Mesenteric fat pad (tissue), 1 donor: ENCODE results near the gene ZIC5. TPM values are rescaled to one million over a fixed set of nuclear protein-coding genes. Genes with fewer than 3 reads are reported as not detected.
A peak's percentile ranks its signal among the peaks of the same experiment; 100 is the strongest.
"Not testable (repeated sequence)": the region's sequence is repeated elsewhere in the genome, so short reads cannot be mapped to it uniquely, and the experiment has no call there.

Experiments
- DNase-seq: peaks from one replicate; pipeline ENCODE4 v3.0.0-alpha.2; 2020; ENCODE audit warnings: low spot score
- total RNA-seq: library from RNA; stranded (reverse); fragmentation: NEBNext Ultra II Directional; extraction: Animal tissue kit (Norgen Biotek cat#: 25700); gene quantifications from one replicate; pipeline ENCODE4 v1.2.1, GENCODE V29; 2021
- donor health status: DM: yes; HTN: yes; CAD: no.

The ZIC5 gene
- total RNA-seq, 1 donor from 2014 or later = not detected

- no peak for DNase-seq
These were observed 10.8 kb downstream of the ZIC5 start for GRCh38 chr13:99960663-99961311.

DNA sequence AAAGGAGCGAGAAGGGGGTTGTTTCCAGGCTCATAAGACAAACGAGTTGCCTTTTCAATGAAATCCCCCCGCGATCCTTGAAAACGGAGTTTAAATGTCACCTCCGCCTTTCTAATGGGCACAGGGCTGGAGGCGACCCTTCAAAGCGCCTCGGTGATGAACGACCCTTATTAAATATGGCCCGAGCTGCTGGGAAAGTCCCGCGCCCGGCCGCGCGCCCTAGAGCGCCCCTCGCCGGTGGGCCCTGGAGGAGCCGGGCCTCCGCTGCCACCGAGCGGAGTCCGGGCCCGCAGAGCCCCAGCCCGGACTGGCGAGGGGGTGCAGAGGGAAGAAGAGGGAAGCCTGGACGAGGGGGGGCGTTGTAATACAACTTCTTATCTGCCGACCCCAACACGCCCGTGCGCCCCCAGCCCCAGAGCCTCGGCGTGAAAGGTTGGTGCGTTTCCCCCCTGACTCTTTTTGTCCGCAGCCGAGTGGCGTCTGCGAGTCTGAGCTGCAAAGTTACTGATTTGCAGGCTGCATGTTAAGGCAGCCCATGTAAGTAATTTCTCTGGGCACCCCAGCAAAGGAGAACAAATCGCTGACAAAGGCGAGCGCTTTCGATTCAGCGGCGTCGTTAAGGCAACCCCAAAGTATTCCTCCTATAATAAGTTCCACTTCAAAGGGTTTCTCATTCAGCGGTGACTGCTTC is 11.9 kb downstream of the ZIC5 start:
- DNase-seq = no peak

- DNase-seq = no peak
These were observed 12.4 kb downstream of the ZIC5 start for GRCh38 chr13:99959127-99959539.

- no peak for DNase-seq
These were observed 13.0 kb downstream of the ZIC5 start for GRCh38 chr13:99958406-99959126.

- no peak for DNase-seq
These were observed 14.9 kb downstream of the ZIC5 start for GRCh38 chr13:99956473-99957349.

GRCh38 chr13:99955747-99956472 is 15.7 kb downstream of the ZIC5 start:
- no peak for DNase-seq

DNA sequence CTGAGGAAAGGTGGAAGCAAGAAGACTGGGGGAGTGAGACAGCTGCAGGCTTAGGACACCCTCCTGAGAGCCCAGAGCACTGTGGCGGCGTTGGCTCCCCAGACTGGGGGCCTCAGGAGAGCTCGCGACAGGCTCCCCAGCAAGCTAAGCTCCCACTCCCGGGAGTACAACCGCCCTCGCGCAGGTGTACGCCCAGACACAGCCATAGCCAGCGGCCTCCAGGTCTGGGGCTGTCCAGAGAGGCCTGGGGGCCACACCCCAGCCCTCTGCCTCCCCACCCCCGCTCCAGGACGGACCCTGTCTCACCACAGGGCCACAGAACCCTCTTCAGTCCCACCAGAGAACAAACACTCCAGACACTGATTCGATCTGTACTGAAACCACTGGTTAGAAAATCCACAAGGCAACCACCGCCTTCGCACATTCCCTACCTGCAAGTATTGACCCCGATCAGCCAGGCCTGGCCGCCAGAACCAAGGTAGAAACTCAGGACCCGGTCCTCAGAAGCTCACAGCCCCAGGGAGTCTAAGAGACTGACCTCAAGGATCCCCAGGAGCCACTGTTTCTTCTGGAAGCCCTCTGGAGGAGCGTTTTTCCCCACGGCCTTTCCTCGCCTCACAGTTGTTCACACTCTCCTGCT is 16.3 kb downstream of the ZIC5 start:
- DNase-seq = no peak

- no peak for DNase-seq
These were observed 18.3 kb downstream of the ZIC5 start for GRCh38 chr13:99953138-99953755.

DNA sequence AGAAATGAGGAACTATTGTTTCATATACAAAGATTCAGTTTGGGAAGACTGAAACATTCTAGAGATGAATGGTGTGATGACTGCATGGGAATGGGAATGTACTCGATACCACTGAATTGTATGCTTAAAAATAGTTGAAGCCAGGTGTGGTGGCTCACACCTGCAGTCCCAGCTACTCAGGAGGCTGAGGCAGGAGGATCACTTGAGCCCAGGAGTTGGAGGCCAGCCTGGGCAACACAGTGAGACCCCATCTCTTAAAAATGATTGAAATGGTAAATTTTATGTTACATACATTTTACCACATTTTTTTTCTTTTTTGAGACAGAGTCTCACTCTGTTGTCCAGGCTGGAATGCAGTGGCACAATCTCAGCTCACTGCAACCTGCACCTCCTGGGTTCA is 19.9 kb downstream of the ZIC5 start:
- DNase-seq = peak; percentile 64

DNA sequence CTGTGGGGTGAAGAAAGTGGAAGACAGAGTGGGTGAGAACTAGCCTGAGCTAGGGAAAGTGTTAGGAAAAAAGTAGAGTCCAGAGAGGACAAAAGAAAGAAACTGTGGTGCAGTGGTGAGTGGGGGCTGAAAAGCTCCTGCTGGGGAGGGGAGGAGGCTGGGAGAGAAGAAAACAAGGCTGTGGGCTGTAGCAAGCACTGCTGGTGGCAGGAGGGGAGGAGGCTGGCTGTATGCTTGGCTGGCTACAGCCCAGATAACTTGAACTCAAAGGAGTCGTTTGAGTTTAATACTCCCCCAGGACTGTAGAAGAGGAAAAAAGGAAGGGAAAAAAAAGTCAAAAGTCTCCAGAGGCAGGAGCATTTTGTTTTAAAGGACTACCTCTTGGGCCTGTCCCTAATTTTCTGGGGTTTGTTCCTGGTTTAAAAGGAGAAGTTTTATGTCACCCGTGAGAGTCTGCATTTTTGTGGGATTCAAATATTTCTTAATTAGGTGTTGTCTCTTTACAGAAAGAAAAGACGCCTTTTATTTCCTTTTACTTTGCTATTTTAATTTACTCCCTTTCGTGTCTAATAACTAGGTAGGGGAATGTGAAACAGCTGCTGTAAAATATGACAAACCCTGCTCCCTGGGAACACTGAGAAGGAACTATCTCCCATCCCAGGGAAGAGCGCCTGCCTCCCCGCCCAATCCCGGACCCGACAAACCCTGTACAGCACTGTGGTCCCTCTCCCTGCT is 21.7 kb downstream of the ZIC5 start:
- DNase-seq = no peak

DNA sequence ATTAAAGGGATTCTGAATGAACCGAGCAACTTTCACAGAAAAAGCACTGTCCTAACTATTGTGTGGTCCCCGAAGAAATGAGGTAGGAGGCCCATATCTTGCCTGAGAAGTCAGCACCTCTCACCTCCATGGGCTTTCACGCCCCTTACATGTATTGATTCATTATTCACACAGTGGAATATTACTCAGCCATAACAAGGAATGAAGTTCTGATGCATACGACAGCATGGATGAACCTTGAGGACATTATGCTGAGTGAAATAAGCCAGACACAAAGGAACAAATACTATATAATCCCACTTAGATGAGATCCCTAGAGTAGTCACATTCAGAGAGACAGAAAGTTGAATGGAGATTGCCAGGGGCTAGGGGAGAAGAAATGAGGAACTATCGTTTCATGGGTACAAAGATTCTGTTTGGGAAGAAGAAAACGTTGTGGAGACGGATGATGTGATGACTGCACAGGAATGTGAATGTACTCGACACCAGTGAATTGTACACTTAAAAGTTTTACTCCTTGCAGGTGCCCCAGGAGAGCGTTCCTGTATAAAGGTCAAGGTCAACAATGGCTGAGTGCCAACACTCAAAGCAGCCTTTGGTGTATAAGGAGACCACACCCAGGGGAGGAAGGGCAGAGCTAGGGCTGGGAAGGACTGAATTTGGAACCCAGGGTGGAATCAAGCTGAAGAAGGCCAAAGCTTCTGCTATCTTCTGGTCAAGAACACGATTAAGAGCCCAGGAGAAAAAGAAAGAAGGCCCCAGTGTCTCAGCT is 22.5 kb downstream of the ZIC5 start:
- DNase-seq = no peak

DNA sequence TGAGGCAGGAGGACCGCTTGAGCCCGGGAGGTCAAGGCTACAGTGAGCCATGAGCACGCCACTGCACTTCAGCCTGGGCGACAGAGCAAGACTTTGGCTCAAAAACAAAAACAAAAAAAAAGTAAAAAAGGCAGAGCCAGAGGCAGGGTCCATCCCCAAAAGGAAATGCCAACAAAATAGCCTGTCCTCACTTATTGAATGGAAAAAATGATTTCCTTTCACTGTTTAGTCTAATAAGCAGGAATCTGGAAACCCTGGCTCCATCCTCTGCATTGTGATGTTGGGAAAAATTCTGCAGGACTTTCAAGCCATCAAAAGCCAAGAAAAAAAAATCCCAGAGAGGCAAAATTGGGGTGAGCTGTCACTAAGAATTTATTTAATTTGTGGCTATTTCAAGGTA is 23.2 kb downstream of the ZIC5 start:
- DNase-seq = no peak

DNA sequence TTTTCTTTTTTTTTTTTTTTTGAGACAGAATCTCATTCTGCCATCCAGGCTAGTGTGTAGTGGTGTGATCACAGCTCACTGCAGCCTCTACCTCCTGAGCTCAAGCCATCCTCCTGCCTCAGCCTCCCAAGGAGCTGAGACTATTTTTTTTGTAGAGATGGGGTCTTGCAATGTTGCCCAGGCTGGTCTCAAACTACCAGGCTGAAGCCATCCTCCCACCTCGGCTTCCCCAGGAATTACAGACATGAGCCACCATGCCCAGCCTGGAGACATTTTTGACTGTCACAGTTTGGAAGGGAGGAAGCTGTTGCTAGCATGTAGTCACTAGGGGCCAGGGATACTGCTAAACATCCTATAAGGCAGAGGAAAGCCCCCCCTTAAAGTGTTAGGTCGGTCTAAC is 23.9 kb downstream of the ZIC5 start:
- no peak for DNase-seq

DNA sequence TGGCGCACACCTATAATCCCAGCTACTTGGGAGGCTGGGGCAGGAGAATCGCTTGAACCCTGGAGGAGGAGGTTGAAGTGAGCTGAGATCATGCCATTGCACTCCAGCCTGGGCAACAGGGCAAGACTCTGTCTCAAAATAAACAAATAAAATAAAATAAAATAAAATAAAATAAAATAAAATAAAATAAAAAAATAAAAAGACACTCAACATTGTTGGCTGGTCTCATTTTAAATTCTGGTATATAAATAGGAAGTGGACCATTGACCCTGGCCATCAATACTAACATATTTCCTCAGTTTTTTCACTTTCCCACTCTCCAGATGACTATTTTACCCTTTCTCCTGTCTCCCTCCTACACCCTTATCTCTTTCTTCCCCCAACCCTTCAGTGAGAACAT is 26.1 kb downstream of the ZIC5 start:
- DNase-seq = not testable (repeated sequence)

DNA sequence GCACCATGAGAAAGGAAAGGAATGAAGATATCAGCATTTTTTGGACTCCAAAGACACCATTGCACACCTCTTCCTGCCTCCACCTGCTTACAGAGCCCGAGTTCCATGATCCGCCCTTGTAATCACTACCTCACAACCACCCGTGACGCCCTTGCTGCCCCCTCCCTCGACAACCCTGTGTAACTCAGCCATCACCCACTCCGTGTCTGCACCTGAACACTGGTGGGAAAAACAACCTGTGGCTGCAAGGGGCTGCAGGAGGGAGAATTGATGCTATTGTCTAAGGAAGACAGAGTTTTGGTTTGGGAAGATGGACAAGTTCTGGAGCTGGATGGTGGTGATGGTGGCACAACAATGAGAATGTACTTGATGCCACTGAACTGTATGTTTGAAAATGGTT is 27.0 kb downstream of the ZIC5 start:
- peak; percentile 81 for DNase-seq

- DNase-seq = no peak
These were observed 27.5 kb downstream of the ZIC5 start for GRCh38 chr13:99944102-99944501.

DNA sequence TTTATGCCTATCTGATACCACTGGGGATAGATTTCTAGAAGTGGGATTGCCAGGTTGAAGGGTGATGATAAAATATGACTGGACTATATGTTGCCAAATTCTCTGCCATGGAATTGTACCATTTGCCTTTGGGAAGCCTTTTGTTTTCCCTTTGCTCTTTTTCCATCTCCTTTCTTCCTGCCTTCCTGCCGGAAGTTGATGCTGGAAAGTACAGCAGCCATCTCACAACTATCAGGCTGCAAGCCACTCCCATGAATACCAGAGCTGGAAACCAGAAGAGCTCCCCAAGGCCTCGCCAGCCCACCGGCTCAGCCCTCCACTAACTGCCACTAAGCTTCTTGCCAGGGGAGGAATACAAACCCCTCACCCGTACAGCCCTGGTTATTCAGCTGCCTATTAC is 29.7 kb downstream of the ZIC5 start:
- DNase-seq = peak; percentile 45

DNA sequence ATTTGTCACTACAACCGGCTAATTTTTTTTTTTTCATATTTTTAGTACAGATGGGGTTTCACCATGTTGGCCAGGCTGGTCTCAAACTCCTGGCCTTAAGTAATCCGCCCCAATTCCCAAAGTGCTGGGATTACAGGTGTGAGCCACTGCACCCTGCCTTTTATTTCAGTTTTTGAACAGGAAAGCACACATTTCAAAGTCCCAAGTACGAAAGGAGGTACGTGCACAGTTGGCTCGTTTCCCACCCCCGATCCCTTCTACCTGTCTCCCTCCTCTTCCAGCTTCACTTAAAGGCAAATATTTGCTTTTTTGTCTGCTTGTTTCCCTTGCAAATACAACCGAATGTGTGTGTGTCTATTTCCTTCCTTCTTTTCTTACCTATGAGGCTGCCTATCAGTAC is 30.5 kb downstream of the ZIC5 start:
- DNase-seq = peak; percentile 14
